8988T (cell line): Measurements from ENCODE around the gene IWS1.
"Not testable (repeated sequence)": the region's sequence is repeated elsewhere in the genome, so short reads cannot be mapped to it uniquely, and the experiment has no call there.

ENCODE experiments used
- DNase-seq: peaks from one replicate; pipeline ENCODE4 v3.0.0; 2011

IWS1 gene

GRCh38 chr2:127453392-127454171 lies 72.7 kb downstream of the IWS1 start:
- peak; percentile 35 for DNase-seq

DNA sequence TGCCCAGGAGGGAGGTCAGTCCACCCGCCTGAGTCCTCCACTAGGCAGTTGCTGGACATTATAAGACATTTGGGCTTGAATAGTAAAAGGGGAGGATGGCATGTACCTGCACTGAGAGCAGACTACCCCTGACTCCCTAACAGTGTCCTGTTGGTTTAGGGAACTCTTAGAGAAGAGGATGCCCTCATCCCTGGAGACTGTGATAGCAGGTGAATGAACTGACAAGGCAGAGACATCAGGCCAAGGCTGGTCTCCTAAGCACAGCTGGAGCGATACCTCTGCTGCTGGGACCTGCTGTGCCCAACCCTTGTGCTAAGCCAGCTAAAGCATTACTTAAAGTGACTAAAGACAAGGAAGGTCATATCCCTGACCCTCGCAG lies 73.3 kb downstream of the IWS1 start:
- no peak for DNase-seq

DNA sequence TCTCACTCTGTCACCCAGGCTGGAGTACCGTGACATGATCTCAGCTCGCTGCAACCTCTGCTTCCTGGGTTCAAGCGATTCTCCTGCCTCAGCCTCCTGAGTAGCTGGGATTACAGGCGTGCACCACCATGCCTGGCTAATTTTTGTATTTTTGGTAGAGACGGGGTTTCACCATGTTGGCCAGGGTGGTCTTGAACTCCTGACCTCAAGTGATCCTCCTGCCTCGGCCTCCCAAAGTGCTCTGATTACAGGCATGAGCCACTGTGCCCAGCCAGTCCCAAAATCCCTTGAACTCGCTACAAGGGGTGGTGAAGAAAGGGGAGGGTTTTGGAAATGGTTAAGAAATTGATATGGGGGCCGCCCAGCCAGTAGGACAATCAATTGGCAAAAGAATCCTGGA lies 73.9 kb downstream of the IWS1 start:
- not testable (repeated sequence) for DNase-seq

DNA sequence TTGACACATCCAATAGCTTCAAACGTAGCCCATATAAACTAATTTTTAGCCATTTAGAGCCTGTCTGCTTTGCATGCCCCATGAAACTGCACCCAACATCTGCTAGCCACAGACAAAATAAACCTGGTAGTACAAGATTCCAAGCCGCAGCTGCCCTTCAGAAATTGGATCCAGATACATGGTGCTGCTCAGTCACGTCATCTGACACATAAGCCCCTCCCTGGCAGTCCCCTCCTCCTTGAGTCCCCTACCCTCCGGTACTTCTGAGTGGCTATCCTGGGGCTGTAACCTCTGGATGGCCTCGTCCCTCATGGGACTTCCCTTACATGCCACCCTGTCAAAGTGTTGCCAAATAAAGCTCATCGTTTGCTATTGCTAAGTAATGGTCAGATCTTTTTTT lies 74.3 kb downstream of the IWS1 start:
- DNase-seq = no peak

DNA sequence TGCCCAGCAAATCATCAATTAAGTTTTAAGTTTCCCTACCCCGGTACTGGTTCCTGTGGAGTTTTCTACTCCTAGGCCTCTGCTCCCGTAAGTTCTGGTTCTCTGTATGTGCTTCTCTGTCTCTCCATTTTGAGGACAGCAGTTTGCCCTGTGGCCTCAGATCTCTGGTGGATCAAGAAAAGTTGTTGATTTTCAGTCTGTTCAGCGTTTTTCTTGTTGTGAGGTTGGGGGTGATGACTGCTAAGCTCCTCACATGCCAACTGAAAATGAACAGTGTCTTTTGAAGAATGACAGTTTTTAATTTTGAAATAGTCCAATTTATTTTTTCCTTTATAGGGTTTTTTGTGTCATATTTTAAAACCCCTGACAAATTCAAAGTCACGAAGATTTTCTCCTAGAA lies 76.4 kb downstream of the IWS1 start:
- DNase-seq = no peak

DNA sequence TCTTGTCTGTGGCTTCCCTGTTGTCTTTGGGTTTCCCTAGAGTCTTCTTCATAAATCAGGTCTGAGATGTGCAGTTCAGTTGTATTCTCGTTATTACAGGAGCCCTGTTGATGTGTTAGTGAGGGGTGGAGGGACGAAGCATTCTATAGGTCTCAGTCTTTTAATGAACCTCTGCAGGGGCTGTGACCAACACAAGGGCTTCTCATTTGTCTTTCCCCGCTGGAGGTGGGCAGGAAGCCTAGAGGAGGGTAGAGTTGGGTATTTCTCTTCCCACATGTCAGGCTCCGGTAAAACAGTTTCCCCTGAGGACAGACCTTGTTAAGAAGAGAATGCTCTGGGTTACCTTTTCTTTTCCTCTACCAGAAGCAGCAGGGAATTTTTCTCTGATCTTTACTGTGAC lies 76.9 kb downstream of the IWS1 start:
- no peak for DNase-seq

- DNase-seq = no peak
These were observed 77.8 kb downstream of the IWS1 start for GRCh38 chr2:127448526-127448925.

DNA sequence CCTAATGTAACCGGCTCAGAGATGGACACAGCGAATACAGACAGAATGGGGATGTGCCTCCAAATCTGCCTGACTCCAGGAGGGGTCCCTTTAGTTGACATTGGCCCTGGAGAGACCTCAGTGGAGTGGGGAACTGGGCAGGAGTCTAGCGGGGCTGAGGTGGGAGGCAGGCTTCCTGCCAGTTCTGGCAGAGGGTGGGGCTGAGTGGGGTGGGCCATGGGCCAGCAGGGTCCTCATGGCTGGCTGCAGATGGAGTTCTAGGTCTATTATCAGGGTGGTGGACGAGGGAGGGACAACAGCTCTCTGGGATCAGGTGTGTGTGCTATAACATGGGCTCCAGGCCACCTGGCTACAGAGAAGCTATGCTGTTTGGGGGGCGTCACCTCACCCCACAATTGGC lies 86.9 kb downstream of the IWS1 start:
- no peak for DNase-seq

GRCh38 chr2:127437781-127438726 lies 88.2 kb downstream of the IWS1 start:
- no peak for DNase-seq

- no peak for DNase-seq
These were observed 89.2 kb downstream of the IWS1 start for GRCh38 chr2:127437056-127437455.

- no peak for DNase-seq
These were observed 91.8 kb downstream of the IWS1 start for GRCh38 chr2:127434515-127434914.

GRCh38 chr2:127431408-127432023 lies 94.8 kb downstream of the IWS1 start:
- no peak for DNase-seq
